DND-41 (cell line): ENCODE results near the gene EMC10.

ENCODE experiments used
- CTCF ChIP-seq: IDR thresholded peaks from 2 replicates; pipeline ENCODE4 v1.5.1; 2012; ENCODE audit warnings: borderline replicate concordance, low read length, moderate library complexity, mild to moderate bottlenecking; ENCODE audit not compliant: poor library complexity, severe bottlenecking; ENCODE audit errors: extremely low read depth
- EZH2 ChIP-seq: IDR thresholded peaks from 3 replicates; pipeline ENCODE4 v1.6.1; 2012; ENCODE audit warnings: borderline replicate concordance, low read depth, mild to moderate bottlenecking, moderate library complexity, low read length, inconsistent platforms; ENCODE audit not compliant: severe bottlenecking

- TF ChIP-seq CTCF = no peak
- TF ChIP-seq EZH2 = no peak
These were observed 11.3 kb upstream of the EMC10 start for GRCh38 chr19:50465000-50465399.
